K562 (cell line): ENCODE data around the gene MMP17. TPM values are rescaled to one million over a fixed set of nuclear protein-coding genes. Genes with fewer than 3 reads are reported as not detected.

ENCODE experiments used
- ATAC-seq: fragments of 200-7000 bp; cut with Tn5 transposase; 3 replicates; pipeline ENCODE4 v1.9.1; 2020; ENCODE audit warnings: moderate library complexity
- BruUV-seq: library from RNA; stranded (reverse); fragments of 400-500 nt; replicated peaks from 2 replicates; lab custom pipeline; 2021; lab: Mats Ljungman, UMichigan
- CTCF ChIA-PET: fragments of 300-600 bp; formaldehyde crosslinking; extraction: SDS; loops from one replicate; lab custom pipeline; 2021; ENCODE audit warnings: low intra/inter-chr PET ratio; lab: Yijun Ruan, JAX
- POLR2A ChIA-PET: fragments of 300-600, 350-650 bp; sonication (Branson Sonifier 250); formaldehyde crosslinking; extraction: SDS; loops from one replicate; lab custom pipeline; 2021; ENCODE audit warnings: antibody characterized with exemption, inconsistent platforms; lab: Yijun Ruan, JAX
- DNase-seq, 4 experiments: peaks; one replicate each; pipeline versions ENCODE4 v3.0.0 to v3.0.0-alpha.2; 2011 to 2018; ENCODE audit warnings: low spot score in 3 of 4, mixed read lengths in 3 of 4; ENCODE audit errors: extremely low read depth in 1 of 4
- FAIRE-seq: peaks from 2 replicates; lab custom pipeline; 2011; peaks lifted over from hg19 to GRCh38; lab: Jason Lieb, UNC
- H2AFZ ChIP-seq: 2 replicates; pipeline ENCODE4 v1.6.0; 2011; ENCODE audit warnings: low read depth, low read length, control low read depth, inconsistent platforms
- H3K27ac ChIP-seq: fragments of 200-600 bp; 3 replicates; pipeline ENCODE4 v1.8.0; 2011; ENCODE audit warnings: low read depth, mild to moderate bottlenecking, control low read depth, inconsistent platforms, low read length, moderate library complexity, mixed read lengths; ENCODE audit errors: extremely low read depth
- H3K27me3 ChIP-seq, 2 experiments: fragments of 300-600 bp in 1 of 2; 2 replicates in 1 of 2; 3 replicates in 1 of 2; pipeline versions ENCODE4 v1.6.0 to v1.8.0; 2011; ENCODE audit warnings: inconsistent platforms in 2 of 2, low read length in 2 of 2, mild to moderate bottlenecking in 1 of 2, mixed read lengths in 1 of 2, moderate library complexity in 1 of 2; ENCODE audit not compliant: control insufficient read depth in 2 of 2, insufficient read depth in 2 of 2
- H3K36me3 ChIP-seq: fragments of 300-600 bp; 3 replicates; pipeline ENCODE4 v1.8.0; 2011; ENCODE audit warnings: mild to moderate bottlenecking, low read length, inconsistent platforms; ENCODE audit not compliant: control insufficient read depth, insufficient read depth
- H3K4me1 ChIP-seq, 2 experiments: fragments of 200-600 bp in 1 of 2; replicated peaks in 1 of 2; 2 replicates in 1 of 2; 3 replicates in 1 of 2; pipeline versions ENCODE4 v1.5.1 to v1.8.0; 2011; ENCODE audit warnings: inconsistent platforms in 2 of 2, low read length in 2 of 2, mild to moderate bottlenecking in 1 of 2, mixed read lengths in 1 of 2, moderate library complexity in 1 of 2; ENCODE audit not compliant: control insufficient read depth in 2 of 2, insufficient read depth in 2 of 2
- H3K4me2 ChIP-seq: 2 replicates; pipeline ENCODE4 v1.6.1; 2011; ENCODE audit warnings: low read length, control low read depth, inconsistent platforms, mixed read lengths; ENCODE audit not compliant: insufficient read depth
- H3K4me3 ChIP-seq: fragments of 200-600 bp; sonication (generic), shearing (Covaris generic); 2 replicates; pipeline ENCODE4 v1.5.1; 2016; ENCODE audit warnings: control low read depth, inconsistent platforms
- H3K79me2 ChIP-seq: fragments of 200-600 bp; 3 replicates; pipeline ENCODE4 v1.8.0; 2011; ENCODE audit warnings: low read length, inconsistent platforms; ENCODE audit not compliant: control insufficient read depth, insufficient read depth
- H3K9ac ChIP-seq, 2 experiments: 2 replicates each; pipeline versions ENCODE4 v1.6.0 to v1.6.1; 2011; ENCODE audit warnings: low read depth in 2 of 2, low read length in 2 of 2, control low read depth in 1 of 2, inconsistent platforms in 1 of 2, mild to moderate bottlenecking in 1 of 2, mixed read lengths in 1 of 2; ENCODE audit not compliant: insufficient read depth in 1 of 2
- H3K9me1 ChIP-seq: one replicate; pipeline ENCODE4 v1.6.0; 2011; ENCODE audit warnings: inconsistent platforms, mild to moderate bottlenecking, low read length, moderate library complexity; ENCODE audit not compliant: control insufficient read depth, insufficient read depth
- H3K9me3 ChIP-seq: replicated peaks from 2 replicates; pipeline ENCODE4 v1.5.1; 2011; ENCODE audit warnings: low read depth, low read length, inconsistent platforms; ENCODE audit not compliant: control insufficient read depth, insufficient read depth
- H4K20me1 ChIP-seq: replicated peaks from 2 replicates; pipeline ENCODE4 v1.6.1; 2011; ENCODE audit warnings: low read length, inconsistent platforms, mixed read lengths; ENCODE audit not compliant: control insufficient read depth, insufficient read depth
- RFX1 ChIP-seq: fragments of 450-650 bp; IDR thresholded peaks from 2 replicates; pipeline ENCODE4 v1.6.1; 2016; ENCODE audit warnings: mild to moderate bottlenecking, moderate library complexity
- ZKSCAN8 ChIP-seq: fragments of 200-800 bp; sonication (Bioruptor generic); IDR thresholded peaks from 2 replicates; pipeline ENCODE4 v1.6.1; 2016; ENCODE audit warnings: missing genetic modification characterization, missing compliant biosample characterization
- WGBS: fragments of 100-300 bp; shearing (Covaris generic); methylation state at CpG from one replicate; pipeline ENCODE4 v1.1.6; 2016; ENCODE audit warnings: low coverage, mixed read lengths; ENCODE audit not compliant: insufficient coverage; ENCODE audit errors: missing lambda C conversion rate; 5-methylcytosine and 5-hydroxymethylcytosine counted together
- in situ Hi-C: fragments of 300-500 bp; cut with MboI; formaldehyde crosslinking; loops from 4 replicates; pipeline ENCODE4 v1.15.0; 2018; ENCODE audit warnings: inconsistent platforms, mixed read lengths
- intact Hi-C: fragments of 100-400 bp; cut with micrococcal nuclease; formaldehyde crosslinking; loops from 2 replicates; pipeline ENCODE4 v1.14.2; 2022
- polyA plus RNA-seq, 8 experiments: library from polyadenylated mRNA; depleted of rRNA in 4 of 8; stranded (reverse) in 5 of 8; unstranded in 3 of 8; fragments of >200 nt; fragmentation: Nextera tagmentation in 2 of 8; fragmentation: Illumina TruSeq in 1 of 8; extraction: Ambion mirVana in 2 of 8; extraction: Trizol in 1 of 8; gene quantifications; 2 replicates each; pipeline versions ENCODE4 v1.2.1 to v1.2.3, GENCODE V29; 2011 to 2014; ENCODE audit warnings: inconsistent platforms in 1 of 8, missing spikeins in 1 of 8
- total RNA-seq, 7 experiments: library from RNA; depleted of rRNA in 6 of 7; stranded (reverse); fragments of >200 nt in 6 of 7; fragmentation: Illumina TruSeq in 2 of 7; extraction: Trizol in 2 of 7; gene quantifications; 2 replicates each; pipeline versions ENCODE4 v1.2.1 to v1.2.3, GENCODE V29; 2011 to 2021; ENCODE audit warnings: low replicate concordance in 1 of 7
- TF ChIP-seq, protein P1 (sequence below): sonication (generic); formaldehyde crosslinking; IDR thresholded peaks from 2 replicates; pipeline ENCODE4 v1.8.1; 2023; ENCODE audit warnings: mild to moderate bottlenecking, missing genetic modification reagents

MMP17 gene
- total and polyA plus RNA-seq, 9 of the 15 experiments (the other 6 are each of a cell fraction or from before 2014, with no cell fraction given) = 1.1 to 21.2 (median 17.1) TPM; not detected in 2

DNA sequence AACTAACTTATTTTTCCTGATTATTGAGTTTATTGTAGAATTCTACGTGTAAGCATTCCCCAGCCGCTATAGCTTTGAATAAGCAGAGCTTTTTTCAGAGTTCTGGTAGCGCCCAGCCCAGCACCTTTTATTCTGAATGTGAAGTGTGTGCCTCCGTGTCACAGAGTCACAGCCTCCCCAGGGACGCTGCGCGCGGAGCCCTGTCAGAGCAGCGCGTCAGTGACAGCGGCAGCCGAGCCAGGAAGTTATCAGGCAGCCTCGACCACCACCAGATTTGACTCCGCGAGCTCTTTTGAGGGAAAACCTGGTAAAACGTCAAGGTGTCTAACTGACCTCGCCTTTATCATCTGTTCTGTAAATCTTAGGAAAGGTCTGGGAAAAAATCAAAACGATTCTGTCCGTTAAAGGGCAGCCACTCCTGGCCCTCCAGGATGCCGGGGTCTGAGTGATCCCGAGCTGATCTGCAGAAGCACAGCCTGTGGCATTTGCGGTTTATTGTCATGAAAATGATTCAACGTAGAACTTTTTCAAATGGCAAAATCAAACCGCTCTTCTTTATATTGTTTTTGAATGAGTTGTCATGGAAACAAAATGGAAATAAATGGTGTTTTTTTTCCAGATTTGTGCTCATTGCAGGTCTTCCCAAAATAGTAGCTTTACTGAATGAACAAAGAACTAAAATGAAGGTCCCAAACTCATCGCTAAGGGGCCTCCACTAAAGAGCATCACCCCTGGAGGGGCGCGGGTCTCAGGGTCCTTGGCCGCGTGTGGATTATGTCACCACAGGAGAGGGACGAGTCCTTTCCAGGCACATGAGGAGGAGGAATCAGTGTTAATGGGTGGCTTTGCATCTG lies 43.1 kb upstream of the MMP17 start:
- peaks cover 86% of the 10 kb centered on the region for H3K36me3 ChIP-seq
- no peaks in the 10 kb centered on the region for H3K9me3 ChIP-seq
- no peak for DNase-seq
- H3K4me1 ChIP-seq = peaks cover 0 to 6% of the 10 kb centered on the region in 2 experiments; a peak in 3 of 5 replicates
- no peaks in the 10 kb centered on the region for H4K20me1 ChIP-seq
- H2AFZ ChIP-seq = no peak overlapping the region
- FAIRE-seq = no peak
- no peak for ATAC-seq
- BruUV-seq = no TSS peak
- intact Hi-C loops = no loop called here
- H3K79me2 ChIP-seq = no peaks in the 10 kb centered on the region
- WGBS = 91% methylated on average over 22 of the region's 30 CpGs
- H3K4me2 ChIP-seq = no peak overlapping the region
- no peak overlapping the region for H3K4me3 ChIP-seq
- POLR2A ChIA-PET = interaction anchor here (1.1 to 1.5 kb wide), 2 partner anchors 10 to 22 kb away, joined by 5 to 8 read pairs; no protein-coding TSS in a partner anchor
- no peak overlapping the region for H3K27ac ChIP-seq
- TF ChIP-seq RFX1 = peak; percentile 60
- TF ChIP-seq, protein P1, sequence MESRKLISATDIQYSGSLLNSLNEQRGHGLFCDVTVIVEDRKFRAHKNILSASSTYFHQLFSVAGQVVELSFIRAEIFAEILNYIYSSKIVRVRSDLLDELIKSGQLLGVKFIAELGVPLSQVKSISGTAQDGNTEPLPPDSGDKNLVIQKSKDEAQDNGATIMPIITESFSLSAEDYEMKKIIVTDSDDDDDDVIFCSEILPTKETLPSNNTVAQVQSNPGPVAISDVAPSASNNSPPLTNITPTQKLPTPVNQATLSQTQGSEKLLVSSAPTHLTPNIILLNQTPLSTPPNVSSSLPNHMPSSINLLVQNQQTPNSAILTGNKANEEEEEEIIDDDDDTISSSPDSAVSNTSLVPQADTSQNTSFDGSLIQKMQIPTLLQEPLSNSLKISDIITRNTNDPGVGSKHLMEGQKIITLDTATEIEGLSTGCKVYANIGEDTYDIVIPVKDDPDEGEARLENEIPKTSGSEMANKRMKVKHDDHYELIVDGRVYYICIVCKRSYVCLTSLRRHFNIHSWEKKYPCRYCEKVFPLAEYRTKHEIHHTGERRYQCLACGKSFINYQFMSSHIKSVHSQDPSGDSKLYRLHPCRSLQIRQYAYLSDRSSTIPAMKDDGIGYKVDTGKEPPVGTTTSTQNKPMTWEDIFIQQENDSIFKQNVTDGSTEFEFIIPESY (CRISPR knock-in tag) = peak; percentile 36; the same call in 1 of the 2 replicates
- no peak for TF ChIP-seq ZKSCAN8 (CRISPR knock-in tag)
- peaks cover 2% of the 10 kb centered on the region for H3K9me1 ChIP-seq
- in situ Hi-C loops = no loop called here
- CTCF ChIA-PET = no interaction called here
- H3K9ac ChIP-seq = no peak overlapping the region
- H3K27me3 ChIP-seq = no peaks in the 10 kb centered on the region
